Peyer's patch (tissue), 4 donors: ENCODE data around the gene WWOX. TPM values are rescaled to one million over a fixed set of nuclear protein-coding genes. Genes with fewer than 3 reads are reported as not detected.

Experiments used
- DNase-seq, 3 donors: peaks; one replicate each; pipeline ENCODE4 v3.0.0-alpha.2; 2017 to 2019
- H3K27ac ChIP-seq, 4 donors: fragments of 200-600 bp; sonication (generic); one replicate each; pipeline ENCODE4 v1.5.1; 2016 to 2019
- H3K27me3 ChIP-seq, 2 donors: fragments of 200-600 bp; sonication (generic); one replicate each; pipeline ENCODE4 v1.5.1; 2019
- H3K36me3 ChIP-seq, 3 donors: fragments of 200-600 bp; sonication (generic); one replicate each; pipeline ENCODE4 v1.5.1; 2016 to 2019
- H3K4me1 ChIP-seq, 4 donors: fragments of 200-600 bp; sonication (generic); one replicate each; pipeline ENCODE4 v1.5.1; 2016 to 2019
- H3K4me3 ChIP-seq, 4 donors: fragments of 200-600 bp; sonication (generic); 1 replicate in 3 of 4; 2 replicates in 1 of 4; pipeline ENCODE4 v1.5.1; 2016 to 2019; ENCODE audit warnings: mild to moderate bottlenecking in 1 of 4
- H3K9me3 ChIP-seq, 4 donors: fragments of 200-600 bp; sonication (generic); one replicate each; pipeline ENCODE4 v1.5.1; 2016 to 2019; ENCODE audit warnings: mild to moderate bottlenecking in 1 of 4
- CTCF ChIP-seq, 6 experiments: fragments of 450-650 bp in 4 of 6; fragments of 200-600 bp in 2 of 6; sonication (generic) in 1 of 6; IDR thresholded peaks; one replicate each; pipeline ENCODE4 v1.5.1; 2017 to 2019; ENCODE audit warnings: antibody characterized with exemption in 6 of 6, mild to moderate bottlenecking in 3 of 6, moderate library complexity in 1 of 6
- POLR2A ChIP-seq, 2 donors: fragments of 450-650 bp; IDR thresholded peaks; one replicate each; pipeline ENCODE4 v1.5.1; 2017; ENCODE audit warnings: antibody characterized with exemption in 2 of 2, mild to moderate bottlenecking in 2 of 2, moderate library complexity in 2 of 2
- total RNA-seq, 4 donors: library from RNA; depleted of rRNA; stranded (reverse); fragments of >200 nt; gene quantifications; one replicate each; pipeline ENCODE4 v1.1.0, GENCODE V29; 2016

The WWOX gene
- total RNA-seq, 4 donors from 2014 or later, result 17.3 to 197 (median 57.5) TPM

GRCh38 chr16:78235876-78236275, 136.4 kb downstream of the WWOX start:
- no peak for TF ChIP-seq POLR2A (IDR thresholded peaks at IDR 0.05)
- TF ChIP-seq CTCF (IDR thresholded peaks at IDR 0.05), result no peak
- Histone ChIP-seq H3K27me3 (no peaks in the 10 kb centered on the region), H3K36me3 (no peaks in the 10 kb centered on the region), H3K4me3 (no peak overlapping the region), H3K4me1 (no peaks in the 10 kb centered on the region), H3K27ac (no peak overlapping the region), H3K9me3 (no peaks in the 10 kb centered on the region)
- no peak for DNase-seq

- H3K4me3 ChIP-seq, result no peak overlapping the region
- H3K9me3 ChIP-seq, result no peaks in the 10 kb centered on the region
- no peak for DNase-seq
- TF ChIP-seq CTCF (IDR thresholded peaks at IDR 0.05) (no peak), POLR2A (IDR thresholded peaks at IDR 0.05) (no peak)
- H3K4me1 ChIP-seq, result no peaks in the 10 kb centered on the region
- no peak overlapping the region for H3K27ac ChIP-seq
- H3K27me3 ChIP-seq, result no peaks in the 10 kb centered on the region
- H3K36me3 ChIP-seq, result no peaks in the 10 kb centered on the region
Observed at GRCh38 chr16:78237841-78238240, 138.4 kb downstream of the WWOX start.

GRCh38 chr16:78240459-78241222, 141.2 kb downstream of the WWOX start:
- no peak for DNase-seq
- H3K27me3 ChIP-seq, result no peaks in the 10 kb centered on the region
- H3K36me3 ChIP-seq, result no peaks in the 10 kb centered on the region
- no peak overlapping the region for H3K27ac ChIP-seq
- no peak overlapping the region for H3K4me3 ChIP-seq
- no peak for TF ChIP-seq POLR2A (IDR thresholded peaks at IDR 0.05)
- no peak for TF ChIP-seq CTCF (IDR thresholded peaks at IDR 0.05)
- no peaks in the 10 kb centered on the region for H3K4me1 ChIP-seq
- no peaks in the 10 kb centered on the region for H3K9me3 ChIP-seq

- no peak for DNase-seq
- TF ChIP-seq POLR2A (IDR thresholded peaks at IDR 0.05), result no peak
- no peak for TF ChIP-seq CTCF (IDR thresholded peaks at IDR 0.05)
- no peak overlapping the region for H3K27ac ChIP-seq
Observed at GRCh38 chr16:78242239-78242630, 142.8 kb downstream of the WWOX start.

GRCh38 chr16:78244131-78244895, 144.9 kb downstream of the WWOX start:
- Histone ChIP-seq H3K9me3 (no peaks in the 10 kb centered on the region), H3K4me3 (no peak overlapping the region), H3K36me3 (no peaks in the 10 kb centered on the region), H3K27ac (no peak overlapping the region), H3K4me1 (no peaks in the 10 kb centered on the region), H3K27me3 (no peaks in the 10 kb centered on the region)
- no peak for TF ChIP-seq CTCF (IDR thresholded peaks at IDR 0.05)
- no peak for DNase-seq

More at GRCh38 chr16:78242239-78242630, 142.8 kb downstream of the WWOX start:
- Histone ChIP-seq H3K4me1 (no peaks in the 10 kb centered on the region), H3K4me3 (no peak overlapping the region), H3K9me3 (no peaks in the 10 kb centered on the region), H3K27me3 (no peaks in the 10 kb centered on the region), H3K36me3 (no peaks in the 10 kb centered on the region)
